Measurements from ENCODE around the gene CHST11. TPM values are rescaled to one million over a fixed set of nuclear protein-coding genes. Genes with fewer than 3 reads are reported as not detected.

Gene CHST11
- total RNA-seq, 1 donor from 2014 or later, result 40.1 TPM

GRCh38 chr12:104627231-104627989 lies 170.7 kb downstream of the CHST11 start:
- peaks cover 25% of the 10 kb centered on the region for H3K36me3 Mint-ChIP-seq (ENCODE audit: low read depth)
- intact Hi-C loops (cut with micrococcal nuclease), result no loop called here
- ATAC-seq (ENCODE audit: low read depth) (no peak), DNase-seq (no peak)
- H3K27me3 Mint-ChIP-seq, result no peaks in the 10 kb centered on the region
- H3K9me3 Mint-ChIP-seq, result no peaks in the 10 kb centered on the region
- no peak for TF ChIP-seq CTCF (IDR thresholded peaks at IDR 0.05)
- H3K27ac Mint-ChIP-seq, result no peak overlapping the region
- POLR2A ChIA-PET, result no interaction called here
- CTCF ChIA-PET, result no interaction called here
- H3K4me3 Mint-ChIP-seq, result no peak overlapping the region
- H3K4me1 Mint-ChIP-seq, result peaks cover 43% of the 10 kb centered on the region

- ATAC-seq (ENCODE audit: low read depth) (no peak), DNase-seq (no peak)
- intact Hi-C loops (cut with micrococcal nuclease), result no loop called here
- Mint-ChIP-seq H3K27me3 (no peaks in the 10 kb centered on the region), H3K9me3 (no peaks in the 10 kb centered on the region), H3K27ac (peak overlapping the region; percentile 10), H3K4me1 (peaks cover 35% of the 10 kb centered on the region), H3K36me3 (ENCODE audit: low read depth) (peaks cover 23% of the 10 kb centered on the region), H3K4me3 (no peak overlapping the region)
- CTCF ChIA-PET, result interaction anchor here (0.9 kb wide), 1 partner anchor 46 kb away, joined by 3 read pairs; no protein-coding TSS in a partner anchor
- no peak for TF ChIP-seq CTCF (IDR thresholded peaks at IDR 0.05)
- POLR2A ChIA-PET, result interaction anchor here (0.6 to 1.5 kb wide), 4 partner anchors 10 to 400 kb away, joined by 3 to 11 read pairs (median 3); no protein-coding TSS in a partner anchor
These were observed 171.5 kb downstream of the CHST11 start for GRCh38 chr12:104627990-104628830.

DNA sequence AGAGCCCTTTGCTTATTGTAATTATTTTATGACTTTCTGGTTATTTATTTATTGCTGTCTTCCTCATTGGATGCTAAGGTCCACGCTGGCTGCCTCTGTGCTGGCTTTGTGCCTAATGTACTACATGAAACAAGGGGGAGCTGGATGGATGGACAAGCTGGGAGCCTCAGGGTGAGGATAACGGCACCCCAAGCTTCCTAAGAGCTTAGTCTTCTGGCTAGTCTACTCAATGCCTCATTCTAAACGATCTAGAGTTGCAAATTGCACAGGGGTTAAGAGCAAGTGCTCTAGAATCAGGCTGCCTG lies 172.0 kb downstream of the CHST11 start:
- no peak for TF ChIP-seq CTCF (IDR thresholded peaks at IDR 0.05)
- intact Hi-C loops (cut with micrococcal nuclease), result no loop called here
- Mint-ChIP-seq H3K4me1 (peaks cover 32% of the 10 kb centered on the region), H3K27ac (peak overlapping the region; percentile 10), H3K4me3 (no peak overlapping the region), H3K9me3 (no peaks in the 10 kb centered on the region), H3K36me3 (ENCODE audit: low read depth) (peaks cover 23% of the 10 kb centered on the region), H3K27me3 (no peaks in the 10 kb centered on the region)
- POLR2A ChIA-PET, result interaction anchor here (0.6 to 1.5 kb wide), 4 partner anchors 10 to 401 kb away, joined by 3 to 11 read pairs (median 3); no protein-coding TSS in a partner anchor
- no peak for ATAC-seq (ENCODE audit: low read depth)
- CTCF ChIA-PET, result interaction anchor here (0.9 kb wide), 1 partner anchor 46 kb away, joined by 3 read pairs; no protein-coding TSS in a partner anchor
- no peak for DNase-seq

DNA sequence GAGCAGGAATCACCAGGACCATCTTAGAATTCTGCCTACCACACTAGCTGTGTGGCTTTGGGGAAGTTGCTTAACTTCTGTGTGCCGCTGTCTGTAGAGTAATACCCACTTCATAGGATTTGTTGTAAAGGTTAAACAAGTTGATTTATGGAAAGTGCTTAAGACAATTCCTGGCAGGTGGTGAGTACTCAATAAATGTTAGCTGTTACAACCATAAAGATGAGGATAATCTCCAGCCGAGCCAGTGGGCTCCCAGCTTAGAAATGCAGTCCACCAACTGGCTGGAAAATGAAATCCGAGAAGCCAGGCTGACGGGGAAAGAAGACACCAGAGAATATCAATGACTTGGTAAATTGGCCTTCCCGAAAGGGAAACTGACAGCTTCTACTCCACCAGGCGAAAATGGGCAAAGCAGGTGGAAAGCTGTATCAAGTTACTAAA lies 173.5 kb downstream of the CHST11 start:
- CTCF ChIA-PET, result interaction anchor here (0.8 kb wide), 1 partner anchor 249 kb away, joined by 3 read pairs; no protein-coding TSS in a partner anchor
- H3K4me1 Mint-ChIP-seq, result peaks cover 20% of the 10 kb centered on the region
- H3K27ac Mint-ChIP-seq, result no peak overlapping the region
- TF ChIP-seq CTCF (IDR thresholded peaks at IDR 0.05), result no peak
- H3K27me3 Mint-ChIP-seq, result no peaks in the 10 kb centered on the region
- intact Hi-C loops (cut with micrococcal nuclease), result no loop called here
- no peak for ATAC-seq (ENCODE audit: low read depth)
- POLR2A ChIA-PET, result no interaction called here
- no peaks in the 10 kb centered on the region for H3K9me3 Mint-ChIP-seq
- DNase-seq, result no peak
- H3K36me3 Mint-ChIP-seq (ENCODE audit: low read depth), result peaks cover 32% of the 10 kb centered on the region
- no peak overlapping the region for H3K4me3 Mint-ChIP-seq

- POLR2A ChIA-PET, result no interaction called here
- DNase-seq (no peak), ATAC-seq (ENCODE audit: low read depth) (no peak)
- CTCF ChIA-PET, result no interaction called here
- Mint-ChIP-seq H3K36me3 (ENCODE audit: low read depth) (peaks cover 36% of the 10 kb centered on the region), H3K27me3 (no peaks in the 10 kb centered on the region), H3K4me1 (peaks cover 13% of the 10 kb centered on the region), H3K9me3 (no peaks in the 10 kb centered on the region), H3K4me3 (no peak overlapping the region), H3K27ac (no peak overlapping the region)
- TF ChIP-seq CTCF (IDR thresholded peaks at IDR 0.05), result no peak
- intact Hi-C loops (cut with micrococcal nuclease), result no loop called here
These were observed 175.1 kb downstream of the CHST11 start for GRCh38 chr12:104631867-104632266.
